NCI-H748 (cell line): ENCODE results near the gene RBP7.
"Not testable (repeated sequence)": the region's sequence is repeated elsewhere in the genome, so short reads cannot be mapped to it uniquely, and the experiment has no call there.

ENCODE experiments used
- DNase-seq: peaks from one replicate; lab custom pipeline; 2025; ENCODE audit not compliant: unreplicated experiment; lab: John Stamatoyannopoulos, UW

The RBP7 gene

DNA sequence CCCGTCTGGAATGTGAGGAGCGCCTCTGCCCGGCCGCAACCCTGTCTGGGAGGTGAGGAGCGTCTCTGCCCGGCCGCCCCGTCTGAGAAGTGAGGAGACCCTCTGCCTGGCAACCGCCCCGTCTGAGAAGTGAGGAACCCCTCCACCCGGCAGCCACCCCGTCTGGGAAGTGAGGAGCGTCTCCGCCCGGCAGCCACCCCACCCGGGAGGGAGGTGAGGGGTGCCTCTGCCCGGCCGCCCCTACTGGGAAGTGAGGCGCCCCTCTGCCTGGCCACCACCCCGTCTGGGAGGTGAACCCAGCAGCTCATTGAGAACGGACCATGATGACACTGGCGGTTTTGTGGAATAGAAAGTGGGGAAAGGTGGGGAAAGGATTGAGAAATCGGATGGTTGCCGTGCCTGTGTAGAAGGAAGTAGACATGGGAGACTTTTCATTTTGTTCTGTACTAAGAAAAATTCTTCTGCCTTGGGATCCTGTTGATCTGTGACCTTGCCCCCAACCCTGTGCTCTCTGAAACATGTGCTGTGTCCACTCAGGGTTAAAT is 32.0 kb downstream of the RBP7 start:
- not testable (repeated sequence) for DNase-seq

DNA sequence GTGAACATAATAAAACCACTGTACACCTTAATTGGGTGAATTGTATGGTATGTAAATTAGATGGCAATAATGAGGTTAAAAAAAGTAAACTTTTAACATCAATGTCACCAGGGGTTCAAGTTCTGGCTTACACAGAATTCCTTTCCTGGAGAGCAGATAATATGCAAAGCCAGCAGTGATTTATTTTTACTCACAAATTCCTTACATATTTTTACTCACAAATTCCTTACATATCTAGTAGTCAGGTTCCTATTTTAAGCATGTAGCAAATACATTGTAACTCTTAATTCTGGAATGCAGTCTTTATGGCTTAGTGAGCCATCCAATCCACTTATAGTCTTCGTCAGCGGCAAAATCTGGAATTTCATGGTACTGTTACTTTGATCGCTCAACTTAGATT is 34.4 kb downstream of the RBP7 start:
- DNase-seq, result no peak

DNA sequence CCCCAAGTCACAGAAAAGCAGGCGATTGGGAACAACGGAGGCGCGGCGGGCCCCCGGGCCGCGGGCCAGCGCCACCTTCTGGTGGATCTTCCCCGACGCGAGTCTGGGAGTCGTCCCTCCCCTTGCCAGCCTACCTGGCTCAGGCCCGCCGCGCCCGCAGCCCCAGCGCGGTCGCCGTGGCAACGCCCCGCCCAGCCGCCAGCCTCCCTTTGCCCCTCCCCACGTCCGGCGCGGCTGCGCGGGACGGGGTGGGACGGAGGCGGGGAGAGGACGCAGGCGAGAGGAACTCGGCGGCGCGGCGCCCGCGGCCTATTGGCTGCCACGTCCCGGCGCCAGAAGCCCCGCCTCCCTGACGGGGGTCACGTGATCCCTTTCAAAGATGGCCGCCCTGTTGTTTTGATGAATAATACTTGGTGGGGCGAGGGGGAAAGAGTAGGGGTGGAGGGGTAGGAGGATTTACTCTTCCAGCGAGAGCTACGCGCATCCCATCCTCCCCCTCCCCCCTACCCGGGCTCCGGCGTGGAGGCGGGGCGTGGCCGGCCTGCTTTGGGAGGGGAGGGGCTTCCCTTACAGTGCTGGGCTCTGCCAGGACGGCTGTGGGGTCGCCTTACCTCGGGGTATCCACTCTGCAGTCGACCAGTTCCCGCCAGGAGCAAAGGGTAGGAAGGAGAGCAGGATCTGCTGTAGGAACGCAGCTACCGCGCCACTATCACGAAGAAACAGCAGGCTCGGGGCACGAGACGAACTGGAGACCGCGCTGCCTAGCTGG is 35.7 kb downstream of the RBP7 start, which contains the start of gene UBE4B:
Gene UBE4B, plus strand, starts transcription at position 369 of the 769 bp plus-strand sequence. CDS start 713 bp downstream, outside the sequence.
- peak; percentile 96 for DNase-seq

DNA sequence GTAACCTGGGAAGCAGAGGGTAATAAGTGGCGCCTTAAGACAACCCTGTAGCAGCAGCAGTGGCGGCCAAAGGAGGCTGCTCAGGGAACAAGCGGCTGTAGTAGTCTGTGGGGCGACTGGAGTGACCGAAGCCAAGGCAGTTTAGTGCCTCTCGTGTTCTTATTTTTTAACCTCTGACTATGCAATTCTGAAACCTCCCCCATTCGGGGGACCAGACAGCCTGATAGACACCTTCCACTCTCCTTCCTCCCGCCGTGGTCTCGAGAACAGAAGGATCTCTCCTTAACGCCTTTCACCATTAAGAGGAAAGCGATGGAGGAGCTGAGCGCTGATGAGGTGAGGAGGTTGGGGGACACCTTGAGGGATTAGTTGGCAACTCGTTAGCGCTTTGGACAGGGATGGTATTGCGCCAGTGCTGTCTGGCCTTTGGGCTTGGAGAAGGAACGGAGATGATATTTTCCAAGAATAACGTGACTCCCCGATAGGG is 36.4 kb downstream of the RBP7 start:
- DNase-seq, result peak; percentile 58

DNA sequence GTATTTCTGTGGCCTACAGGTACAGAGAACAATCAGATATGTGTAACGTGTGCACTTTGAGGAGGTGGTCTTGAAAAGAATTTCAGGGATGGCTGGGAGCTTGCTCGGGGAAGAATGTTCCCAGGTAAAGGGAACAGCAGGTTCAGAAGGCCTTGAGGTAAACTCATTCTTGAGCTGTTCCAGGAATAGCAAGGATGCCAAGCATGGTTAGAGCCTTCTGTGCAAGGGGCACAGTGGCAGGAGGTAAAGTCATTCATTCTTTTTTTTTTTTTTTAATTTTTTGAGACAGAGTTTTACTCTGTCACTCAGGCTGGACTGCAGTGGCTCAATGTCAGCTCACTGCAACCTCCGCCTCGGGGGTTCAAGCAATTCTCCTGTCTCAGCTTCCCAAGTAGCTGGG is 45.7 kb downstream of the RBP7 start:
- DNase-seq, result no peak

DNA sequence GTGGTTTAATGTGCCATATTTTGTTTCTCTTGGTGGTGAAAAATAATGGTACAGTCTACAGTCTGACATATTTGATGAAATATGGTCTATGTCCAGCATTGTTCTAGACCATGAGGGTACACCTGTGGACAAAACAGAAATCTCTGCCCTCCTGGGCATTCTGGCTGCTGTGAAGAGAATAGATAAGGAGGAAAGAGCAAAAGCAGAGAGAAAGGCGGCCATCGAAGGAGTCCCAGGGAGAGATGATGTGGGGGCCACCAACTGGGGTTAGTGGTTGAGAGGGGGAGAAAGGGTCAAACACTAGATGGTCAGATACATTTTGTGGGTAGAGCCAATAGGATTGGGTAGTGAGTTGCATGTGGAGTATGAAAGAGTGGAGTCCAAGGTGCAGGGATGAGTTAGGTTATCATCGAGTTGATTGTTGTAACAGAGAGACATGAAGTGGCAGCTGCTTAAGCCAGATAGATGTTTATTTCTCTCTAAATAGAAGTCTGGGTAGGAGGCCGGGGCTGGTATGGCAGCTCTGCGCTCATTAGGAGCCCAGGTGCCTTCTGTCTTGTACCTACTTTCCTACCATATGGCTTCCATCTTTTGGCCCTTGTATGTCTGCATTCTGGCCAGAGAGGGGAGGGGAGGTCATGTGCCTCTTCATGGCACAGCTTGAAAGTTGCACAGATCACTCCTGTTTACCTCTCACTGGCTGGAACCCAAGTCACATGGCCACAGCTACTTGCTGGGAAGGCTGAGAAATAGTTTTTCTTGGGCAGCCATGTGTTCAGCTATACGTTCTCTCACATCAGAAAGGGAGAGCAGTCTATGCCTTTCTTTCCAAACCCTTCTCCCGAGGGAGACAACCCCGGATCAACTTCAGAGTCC is 48.7 kb downstream of the RBP7 start:
- DNase-seq, result no peak

DNA sequence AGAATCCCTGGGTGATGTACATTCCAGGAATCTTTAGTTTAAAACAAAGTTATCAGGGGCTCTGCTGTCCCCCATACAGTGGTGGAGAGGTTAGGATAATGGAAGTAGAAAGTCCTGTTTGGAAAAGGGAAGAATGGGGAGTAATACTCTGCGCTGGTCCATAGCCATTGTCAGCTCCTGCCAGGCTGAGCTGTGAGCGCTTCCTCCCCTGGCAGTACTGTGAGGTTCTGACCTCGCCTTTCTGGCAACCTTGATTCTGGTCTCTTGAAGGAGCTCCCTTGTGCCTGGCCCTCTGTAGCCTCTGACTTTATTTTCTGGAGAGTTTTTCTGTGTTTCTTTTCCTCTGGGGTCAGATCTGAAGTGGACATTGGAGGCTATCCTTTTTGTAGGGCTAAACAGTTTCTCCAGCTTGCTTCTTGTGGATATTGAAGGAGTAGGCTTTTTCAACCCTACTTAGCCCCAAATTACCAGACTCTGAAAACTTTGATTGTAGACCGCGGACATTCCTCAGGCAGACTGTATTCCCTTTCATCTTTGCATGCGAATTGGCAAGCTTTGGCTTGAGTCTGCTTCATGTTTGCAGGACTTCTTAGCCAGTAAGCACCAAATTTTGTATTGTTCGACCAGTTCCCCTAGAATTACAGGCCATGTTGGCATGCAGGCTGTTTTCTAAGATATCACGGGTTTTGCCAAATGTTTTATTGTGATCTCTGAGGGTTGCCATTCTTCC is 49.5 kb downstream of the RBP7 start:
- DNase-seq, result no peak

DNA sequence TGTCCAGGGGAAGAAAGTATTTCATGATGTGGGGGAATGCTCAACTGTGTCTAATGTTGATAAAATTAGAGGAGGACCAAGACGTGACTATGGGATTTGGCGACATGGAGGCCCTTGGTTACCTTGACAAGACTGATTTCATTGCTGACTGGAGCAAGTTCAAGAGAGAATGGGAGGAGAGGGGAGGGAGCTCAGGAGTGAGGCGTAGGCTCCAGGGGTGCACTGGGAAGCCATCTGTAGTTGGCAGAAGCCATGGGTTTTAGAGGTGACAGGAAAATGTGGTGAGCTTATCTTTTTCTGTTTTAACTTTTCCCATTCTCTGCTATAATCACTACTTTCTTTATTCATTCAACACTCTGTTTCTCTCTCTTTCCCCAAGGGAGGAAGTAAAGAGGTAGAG is 51.6 kb downstream of the RBP7 start:
- DNase-seq, result no peak

DNA sequence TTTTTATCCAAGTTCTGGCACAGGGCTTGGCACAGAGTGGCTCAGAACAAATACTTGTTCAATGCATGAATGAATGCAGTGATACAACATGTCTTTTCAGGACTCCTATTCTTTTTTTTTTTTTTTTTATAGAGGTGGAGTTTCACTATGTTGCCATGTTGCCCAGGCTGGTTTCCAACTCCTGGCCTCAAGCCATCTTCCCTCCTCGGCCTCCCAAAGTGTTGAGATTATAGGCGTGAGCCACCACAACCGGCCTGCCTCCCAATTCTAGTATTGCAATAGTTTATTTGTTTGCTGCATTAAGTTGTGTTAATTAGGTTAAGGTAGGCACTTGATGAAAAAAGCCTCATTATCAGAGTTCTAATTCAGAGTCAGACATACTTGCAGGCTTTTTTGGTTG is 53.6 kb downstream of the RBP7 start:
- no peak for DNase-seq

DNA sequence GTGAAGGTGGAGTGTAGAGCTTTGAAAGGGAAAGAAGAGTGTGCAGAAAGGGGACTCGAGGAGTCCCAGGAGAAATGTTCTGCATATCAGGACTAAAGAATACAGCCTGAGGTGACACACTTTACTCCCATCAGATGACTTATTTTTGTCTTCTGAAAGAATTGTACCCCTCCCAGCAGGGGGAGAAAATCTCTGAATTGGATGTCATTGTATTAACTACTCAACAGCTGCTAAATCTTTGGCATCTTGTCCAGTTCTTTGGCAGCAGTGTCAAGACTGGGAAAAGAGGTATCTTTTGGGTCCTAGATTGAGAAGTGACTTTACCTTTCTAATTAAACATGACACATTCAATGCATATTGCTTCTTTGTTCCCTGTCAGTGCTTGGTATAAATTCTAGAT is 54.6 kb downstream of the RBP7 start:
- no peak for DNase-seq

DNA sequence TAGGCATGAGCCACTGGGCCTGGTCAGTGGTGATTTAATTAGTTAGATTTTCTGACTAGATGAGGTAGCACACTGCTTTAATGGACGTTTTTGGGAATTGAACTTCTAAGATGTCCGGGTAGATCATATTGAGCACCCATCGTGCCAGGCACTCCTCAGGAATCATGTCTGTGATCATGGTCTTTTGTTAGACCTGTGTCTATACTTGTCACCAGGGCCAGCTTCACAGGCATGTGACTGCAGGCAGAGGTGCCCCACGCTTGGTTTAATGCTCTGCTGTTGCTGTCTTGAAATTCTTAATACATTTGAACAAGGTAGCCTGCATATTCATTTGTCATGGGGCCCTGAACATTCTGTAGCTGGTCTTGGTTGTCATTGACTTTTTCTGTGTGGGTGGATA is 55.3 kb downstream of the RBP7 start:
- no peak for DNase-seq

DNA sequence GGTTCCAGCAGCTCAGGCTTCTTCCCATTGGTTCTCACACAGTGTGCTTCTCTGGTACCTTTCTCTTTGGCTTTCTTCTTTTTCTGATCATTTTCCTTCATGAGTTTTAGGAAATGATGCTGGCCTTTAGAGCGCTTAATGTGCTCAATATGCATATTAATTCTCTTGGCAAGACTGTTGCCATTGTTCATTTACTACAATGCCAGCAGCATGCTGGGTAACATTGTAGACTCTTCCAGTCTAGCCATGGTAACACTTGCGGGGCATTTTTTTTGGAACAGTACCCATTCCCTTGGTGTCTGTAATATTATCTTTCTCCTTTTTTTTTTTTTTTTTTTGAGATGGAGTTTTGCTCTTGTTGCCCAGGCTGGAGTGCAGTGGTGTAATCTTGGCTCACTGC is 57.4 kb downstream of the RBP7 start:
- DNase-seq, result no peak

DNA sequence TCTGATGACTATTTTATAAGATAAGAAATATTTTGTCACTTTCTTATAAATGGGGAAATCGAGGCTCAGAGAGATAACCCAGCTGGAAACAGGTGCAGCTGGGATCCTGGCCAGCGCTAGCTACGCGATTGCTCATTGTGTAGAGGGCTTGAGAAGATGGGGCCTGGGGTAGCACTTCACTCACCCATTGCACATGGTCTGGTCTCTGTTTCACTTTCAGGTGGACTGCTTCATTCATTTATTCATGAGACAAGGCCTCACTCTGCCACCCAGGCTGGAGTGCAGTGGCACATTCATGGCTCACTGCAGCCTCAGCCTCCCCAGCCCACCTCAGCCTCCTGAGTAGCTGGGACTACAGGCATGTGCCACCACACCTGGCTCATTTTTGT is 59.6 kb downstream of the RBP7 start:
- peak; percentile 44 for DNase-seq

DNA sequence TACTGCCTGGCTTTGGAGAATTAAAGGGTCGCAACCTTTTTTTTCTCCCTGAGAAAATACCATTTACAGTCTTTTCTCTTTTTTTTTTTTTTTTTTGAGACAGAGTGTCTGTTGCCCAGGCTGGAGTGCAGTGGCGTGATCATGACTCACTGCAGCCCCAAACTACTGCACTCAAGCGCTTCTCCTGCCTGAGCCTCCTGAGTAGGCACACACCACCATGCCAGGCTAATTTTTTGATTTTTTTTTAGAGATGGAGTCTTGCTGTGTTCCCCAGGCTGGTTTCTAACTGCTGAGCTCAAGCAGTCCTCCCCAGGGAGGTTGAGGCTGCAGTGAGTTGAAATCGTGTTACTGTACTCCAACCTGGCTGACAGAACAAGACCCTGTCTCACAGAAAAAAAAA is 60.3 kb downstream of the RBP7 start:
- no peak for DNase-seq

DNA sequence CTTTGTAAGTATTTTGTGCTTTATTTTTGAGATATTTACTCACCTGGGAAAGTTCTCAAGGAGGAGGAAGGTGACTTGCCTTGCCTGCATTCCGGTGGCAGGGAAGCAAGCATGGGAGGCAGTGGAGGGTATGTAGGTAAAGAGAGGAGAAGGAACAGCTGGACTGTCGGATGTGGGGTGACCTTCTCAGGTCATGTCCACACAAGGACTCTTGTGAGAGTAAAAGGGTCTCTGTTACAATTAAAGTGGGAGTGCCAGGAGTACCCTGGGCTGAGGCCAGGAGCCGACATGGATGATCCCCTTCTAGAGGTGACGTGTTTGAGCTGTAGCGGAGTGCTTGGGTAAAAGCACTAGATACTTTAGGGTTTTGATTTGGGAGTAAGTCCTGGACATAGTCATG is 60.8 kb downstream of the RBP7 start:
- no peak for DNase-seq

DNA sequence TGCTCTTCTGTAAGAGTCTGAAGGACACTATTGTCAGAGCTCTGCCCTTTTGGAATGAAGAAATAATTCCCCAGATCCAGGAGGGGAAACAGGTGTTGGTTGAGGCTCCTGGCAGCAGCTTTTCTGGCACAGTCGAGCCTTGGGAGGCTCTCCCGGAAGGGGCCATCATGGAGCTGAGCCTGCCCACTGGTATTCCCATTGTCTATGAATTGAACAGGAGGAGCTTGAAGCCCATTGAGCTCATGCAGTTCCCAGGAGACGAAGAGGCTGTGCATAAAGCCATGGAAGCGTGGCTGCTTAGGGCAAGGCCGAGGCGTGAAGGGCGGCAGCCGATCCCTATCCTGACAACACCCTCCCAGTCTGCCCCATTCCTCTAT is 62.3 kb downstream of the RBP7 start:
- DNase-seq, result no peak

DNA sequence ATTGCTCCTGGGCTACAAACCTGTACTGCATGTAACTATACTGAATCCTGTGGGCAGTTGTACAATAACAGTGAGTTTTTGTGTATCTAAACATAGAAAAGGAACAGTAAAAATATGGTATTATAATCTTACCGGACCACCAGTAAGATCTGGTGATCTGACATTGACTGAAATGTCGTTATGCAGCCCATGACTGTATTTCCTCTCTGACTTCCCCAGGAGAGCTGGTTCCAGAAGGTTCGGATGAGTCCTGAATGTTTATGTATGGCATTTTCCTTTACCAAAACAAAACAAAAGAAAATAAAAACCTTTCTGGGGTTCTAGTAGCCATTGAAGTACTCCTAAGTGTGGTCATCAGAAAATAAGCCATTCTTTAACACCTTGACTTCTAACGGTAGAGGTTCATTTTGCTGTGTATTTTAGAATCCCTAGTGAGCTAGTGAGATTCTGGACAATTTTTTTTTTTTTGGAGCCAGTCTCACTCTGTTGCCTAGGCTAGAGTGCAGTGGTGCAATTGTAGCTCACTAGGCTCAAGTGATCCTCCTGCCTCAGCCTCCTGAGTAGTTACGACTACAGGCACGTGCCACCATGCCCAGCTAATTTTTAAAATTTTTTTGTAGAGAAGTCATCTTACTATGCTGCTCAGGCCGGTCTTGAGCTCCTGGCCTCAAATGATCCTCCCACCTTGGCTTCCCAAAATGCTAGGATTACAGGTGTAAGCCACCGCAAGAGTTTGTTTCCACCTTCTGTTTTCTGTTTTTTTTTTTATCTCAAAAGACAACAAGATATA is 63.5 kb downstream of the RBP7 start:
- DNase-seq, result no peak

DNA sequence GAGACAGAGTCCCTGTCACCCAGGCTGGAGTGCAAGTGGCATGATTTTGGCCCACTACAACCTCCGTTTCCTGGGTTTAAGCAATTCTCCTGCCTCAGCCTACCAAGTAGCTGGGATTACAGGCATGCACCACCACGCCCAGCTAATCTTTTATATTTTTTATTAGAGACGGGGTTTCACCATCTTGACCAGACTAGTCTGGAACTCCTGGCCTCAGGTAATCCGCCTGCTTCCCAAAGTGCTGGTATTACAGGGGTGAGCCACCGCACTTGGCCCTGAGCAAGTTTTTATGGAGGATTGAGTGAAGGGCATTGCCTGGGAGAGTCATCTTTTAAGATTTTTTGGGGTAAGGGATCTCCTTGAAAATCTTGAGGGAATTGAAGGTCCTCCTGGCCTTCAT is 64.2 kb downstream of the RBP7 start:
- DNase-seq, result no peak

DNA sequence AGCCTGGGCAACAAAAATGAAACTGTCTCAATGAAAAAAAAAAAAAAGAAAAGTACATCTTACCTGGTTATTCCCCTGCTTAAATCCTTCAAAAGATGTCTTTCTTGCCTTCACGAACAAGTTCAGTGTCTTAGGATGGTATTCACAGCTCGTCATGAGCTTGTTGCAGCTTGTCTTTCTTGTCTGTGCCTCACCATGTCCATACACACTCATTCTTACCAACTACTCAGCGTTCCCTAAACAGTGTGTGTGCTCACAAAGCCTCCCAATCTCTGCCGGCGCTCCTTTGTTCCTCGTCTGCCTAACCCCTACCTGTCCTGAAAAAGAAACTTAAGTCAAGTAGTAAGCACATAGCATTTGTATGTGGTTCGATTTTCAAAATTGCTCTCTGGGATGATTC is 66.8 kb downstream of the RBP7 start:
- DNase-seq, result no peak
